IMR-90 (cell line): ENCODE results near the gene SPTBN5. TPM values are rescaled to one million over a fixed set of nuclear protein-coding genes. Genes with fewer than 3 reads are reported as not detected.

Experiments
- ATAC-seq: fragments of 200-7000 bp; cut with Tn5 transposase; 2 replicates; pipeline ENCODE4 v1.9.1; 2020; ENCODE audit warnings: low read depth, mild to moderate bottlenecking, moderate library complexity
- BruUV-seq: library from RNA; stranded (reverse); fragments of 400-500 nt; replicated peaks from 2 replicates; lab custom pipeline; 2021; lab: Mats Ljungman, UMichigan
- CTCF ChIA-PET: fragments of 300-600 bp; formaldehyde crosslinking; extraction: SDS; loops from one replicate; lab custom pipeline; 2021; ENCODE audit warnings: antibody characterized with exemption; lab: Yijun Ruan, JAX
- POLR2A ChIA-PET: fragments of 300-600 bp; sonication (Branson Sonifier 250); formaldehyde crosslinking; loops from one replicate; lab custom pipeline; 2022; ENCODE audit warnings: antibody characterized with exemption; ENCODE audit not compliant: unreplicated experiment; lab: Charles Lee
- DNase-seq: peaks from one replicate; pipeline ENCODE4 v3.0.0; 2013
- H2AFZ ChIP-seq: replicated peaks from 2 replicates; pipeline ENCODE3; 2013; ENCODE audit warnings: low read length, mild to moderate bottlenecking; ENCODE audit not compliant: poor library complexity
- H2AK5ac ChIP-seq: 2 replicates; pipeline ENCODE4 v1.6.1; 2013; ENCODE audit warnings: low read depth, low read length, inconsistent platforms
- H2AK9ac ChIP-seq: replicated peaks from 2 replicates; pipeline ENCODE3; 2013; ENCODE audit warnings: mild to moderate bottlenecking, low read depth, low read length, moderate library complexity; ENCODE audit not compliant: poor library complexity
- H2BK120ac ChIP-seq: 2 replicates; pipeline ENCODE4 v1.6.1; 2013; ENCODE audit warnings: low read depth, low read length, inconsistent platforms
- H2BK15ac ChIP-seq: 3 replicates; pipeline ENCODE4 v1.6.1; 2013; ENCODE audit warnings: low read depth, low read length, inconsistent platforms
- H2BK20ac ChIP-seq: 2 replicates; pipeline ENCODE4 v1.6.1; 2013; ENCODE audit warnings: low read depth, mild to moderate bottlenecking, inconsistent platforms, low read length, moderate library complexity
- H2BK5ac ChIP-seq: 2 replicates; pipeline ENCODE4 v1.6.1; 2013; ENCODE audit warnings: mild to moderate bottlenecking, low read depth, low read length, inconsistent platforms; ENCODE audit not compliant: poor library complexity, severe bottlenecking
- H3K14ac ChIP-seq: replicated peaks from 2 replicates; pipeline ENCODE4 v1.6.1; 2013; ENCODE audit warnings: low read depth, low read length, inconsistent platforms
- H3K18ac ChIP-seq: 2 replicates; pipeline ENCODE4 v1.6.1; 2013; ENCODE audit warnings: low read depth, low read length, control low read depth
- H3K23ac ChIP-seq: 2 replicates; pipeline ENCODE4 v1.6.1; 2013; ENCODE audit warnings: low read depth, low read length, inconsistent platforms
- H3K27ac ChIP-seq: 2 replicates; pipeline ENCODE4 v1.5.1; 2013; ENCODE audit warnings: mild to moderate bottlenecking, control low read depth, low read length; ENCODE audit not compliant: insufficient read depth
- H3K27me3 ChIP-seq: 2 replicates; pipeline ENCODE4 v1.6.1; 2013; ENCODE audit warnings: low read length; ENCODE audit not compliant: control insufficient read depth, insufficient read depth
- H3K36me3 ChIP-seq: 2 replicates; pipeline ENCODE4 v1.6.1; 2013; ENCODE audit warnings: low read length, mixed read lengths; ENCODE audit not compliant: control insufficient read depth, insufficient read depth
- H3K4ac ChIP-seq: 2 replicates; pipeline ENCODE4 v1.6.1; 2013; ENCODE audit warnings: low read depth, low read length, inconsistent platforms
- H3K4me1 ChIP-seq: 2 replicates; pipeline ENCODE4 v1.6.1; 2013; ENCODE audit warnings: low read length, mixed read lengths; ENCODE audit not compliant: control insufficient read depth, insufficient read depth
- H3K4me2 ChIP-seq: 2 replicates; pipeline ENCODE4 v1.6.1; 2013; ENCODE audit warnings: low read depth, mild to moderate bottlenecking, control low read depth, low read length, moderate library complexity
- H3K4me3 ChIP-seq: 2 replicates; pipeline ENCODE4 v1.5.1; 2013; ENCODE audit warnings: low read depth, mild to moderate bottlenecking, control low read depth, low read length, moderate library complexity; ENCODE audit not compliant: insufficient read depth
- H3K56ac ChIP-seq: 2 replicates; pipeline ENCODE4 v1.6.1; 2013; ENCODE audit warnings: low read length, inconsistent platforms; ENCODE audit not compliant: insufficient read depth; ENCODE audit errors: extremely low read depth
- H3K79me1 ChIP-seq, 2 experiments: 2 replicates each; pipeline ENCODE4 v1.6.1; 2013; ENCODE audit warnings: low read length in 2 of 2, inconsistent platforms in 1 of 2, low read depth in 1 of 2
- H3K9ac ChIP-seq: 2 replicates; pipeline ENCODE4 v1.6.1; 2013; ENCODE audit warnings: low read depth, low read length, control low read depth
- H3K9me1 ChIP-seq: 2 replicates; pipeline ENCODE4 v1.6.1; 2013; ENCODE audit warnings: low read length, inconsistent platforms; ENCODE audit not compliant: insufficient read depth
- H3K9me3 ChIP-seq: 2 replicates; pipeline ENCODE4 v1.6.1; 2013; ENCODE audit warnings: low read length; ENCODE audit not compliant: control insufficient read depth, insufficient read depth
- H4K20me1 ChIP-seq: 2 replicates; pipeline ENCODE4 v1.6.1; 2013; ENCODE audit warnings: low read length, inconsistent platforms; ENCODE audit not compliant: insufficient read depth
- H4K5ac ChIP-seq: 2 replicates; pipeline ENCODE4 v1.6.1; 2013; ENCODE audit warnings: mild to moderate bottlenecking, low read depth, low read length, control low read depth
- H4K8ac ChIP-seq, 2 experiments: 2 replicates each; pipeline ENCODE4 v1.6.1; 2013; ENCODE audit warnings: low read depth in 2 of 2, low read length in 2 of 2, control low read depth in 1 of 2, inconsistent platforms in 1 of 2
- H4K91ac ChIP-seq: 2 replicates; pipeline ENCODE4 v1.6.1; 2013; ENCODE audit warnings: low read depth, low read length, inconsistent platforms; ENCODE audit not compliant: insufficient read depth
- CEBPB ChIP-seq: IDR thresholded peaks from 2 replicates; pipeline ENCODE4 v1.6.1; 2012; ENCODE audit warnings: low read depth, low read length, improper control_type of control experiment
- FOS ChIP-seq: fragments of 150-350 bp; IDR thresholded peaks from 2 replicates; pipeline ENCODE4 v1.6.1; 2016; ENCODE audit warnings: low read depth, low read length
- RFX5 ChIP-seq: IDR thresholded peaks from 2 replicates; pipeline ENCODE4 v1.8.0; 2012; ENCODE audit warnings: low read depth, mild to moderate bottlenecking, low read length, moderate library complexity
- WGBS, 2 experiments: methylation state at CpG; one replicate each; pipeline versions ENCODE4 v1.1.5 to v1.1.7; 2013; ENCODE audit warnings: missing lambda C conversion rate in 2 of 2; ENCODE audit not compliant: insufficient read length in 1 of 2; ENCODE audit errors: extremely low coverage in 2 of 2; 5-methylcytosine and 5-hydroxymethylcytosine counted together
- dilution Hi-C: fragments of 300-500 bp; cut with HindIII; formaldehyde crosslinking; loops from one replicate; pipeline ENCODE4 v1.14.3; 2018; ENCODE audit warnings: low sequenced_read_pairs; ENCODE audit not compliant: unreplicated experiment
- in situ Hi-C: fragments of 300-500 bp; cut with MboI; formaldehyde crosslinking; loops from 3 replicates; pipeline ENCODE4 v1.14.3; 2019; ENCODE audit warnings: low sequenced_read_pairs, inconsistent platforms, mixed read lengths
- intact Hi-C: fragments of 100-400 bp; cut with micrococcal nuclease; formaldehyde crosslinking; loops from 2 replicates; pipeline ENCODE4 v1.10.0; 2022
- polyA plus RNA-seq, 3 experiments: library from polyadenylated mRNA; depleted of rRNA; stranded (reverse); fragments of >200 nt; gene quantifications; 2 replicates each; pipeline ENCODE4 v1.2.3, GENCODE V29; 2012; ENCODE audit warnings: low replicate concordance in 1 of 3
- total RNA-seq: library from RNA; depleted of rRNA; stranded (reverse); fragments of >200 nt; gene quantifications from 2 replicates; pipeline ENCODE4 v1.2.3, GENCODE V29; 2012

The SPTBN5 gene
- total and polyA plus RNA-seq, 2 of the 4 experiments (the other 2 are of a cell fraction): under 0.01 to 0.38 TPM

DNA sequence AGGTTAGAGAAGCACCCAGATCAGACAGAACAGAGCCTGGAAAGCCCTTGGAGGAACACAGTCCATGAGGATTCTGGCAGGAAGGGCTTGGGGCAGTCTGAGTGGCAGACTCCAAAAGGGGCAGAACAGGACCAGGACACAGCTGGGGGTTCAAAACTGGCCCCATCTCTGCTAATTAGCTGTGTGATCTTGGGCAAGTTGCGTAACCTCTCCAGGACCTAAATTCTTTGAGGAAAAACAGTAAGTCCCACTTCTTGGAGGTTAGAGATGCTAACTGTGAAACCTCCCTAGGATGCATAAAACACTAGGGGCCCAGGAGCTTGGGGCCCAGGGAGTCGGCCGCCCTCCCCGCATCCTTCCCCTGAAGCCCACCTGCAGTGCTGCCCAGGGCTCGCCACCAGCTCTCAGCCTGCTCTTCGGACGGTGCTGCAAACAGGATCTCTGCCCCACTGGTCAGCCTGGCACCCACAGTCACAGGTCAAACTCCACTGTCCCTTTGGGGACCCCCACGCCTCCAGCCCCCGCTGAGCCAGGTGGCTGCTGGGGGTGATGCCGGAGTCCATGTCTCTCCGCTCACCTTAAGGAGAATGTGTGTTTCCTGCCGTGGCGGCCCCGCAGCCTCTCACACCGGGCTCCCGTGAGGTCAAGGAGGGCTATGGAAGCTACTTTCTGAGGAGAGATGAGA is 43.2 kb downstream of the SPTBN5 start:
- no TSS peak for BruUV-seq
- WGBS, 2 experiments: 79% methylated on average over 7 of the region's 16 CpGs; no CpG with 5 or more reads in 1 of the 2 experiments
- Histone ChIP-seq H3K27me3 (peaks cover 19% of the 10 kb centered on the region; the same call in 1 of the 2 replicates), H2AK5ac (no peak overlapping the region), H4K8ac (no peak overlapping the region), H2AK9ac (no peak overlapping the region), H3K56ac (no peak overlapping the region), H3K27ac (no peak overlapping the region), H3K18ac (no peak overlapping the region), H2AFZ (no peak overlapping the region), H3K9me3 (no peaks in the 10 kb centered on the region), H3K4ac (no peak overlapping the region), H3K4me2 (no peak overlapping the region), H2BK20ac (no peak overlapping the region), H4K20me1 (no peaks in the 10 kb centered on the region), H3K9me1 (no peaks in the 10 kb centered on the region), H2BK120ac (no peak overlapping the region), H2BK5ac (no peak overlapping the region), H3K4me1 (no peaks in the 10 kb centered on the region; the same call in 1 of the 2 replicates), H3K36me3 (peaks cover 16% of the 10 kb centered on the region), H4K91ac (no peak overlapping the region), H3K14ac (no peak overlapping the region), H4K5ac (no peak overlapping the region), H3K9ac (no peak overlapping the region), H2BK15ac (no peak overlapping the region), H3K23ac (no peak overlapping the region), H3K4me3 (no peak overlapping the region), H3K79me1 (no peaks in the 10 kb centered on the region)
- CTCF ChIA-PET: no interaction called here
- dilution Hi-C loops (no loop called here), in situ Hi-C loops (no loop called here), intact Hi-C loops (no loop called here)
- ATAC-seq (no peak), DNase-seq (no peak)
- POLR2A ChIA-PET: no interaction called here
- TF ChIP-seq FOS: no peak
- no peak for TF ChIP-seq RFX5
- peak; percentile 85 for TF ChIP-seq CEBPB
